HG03196 (cell line): ENCODE results near the gene PRRX2.
"Not testable (repeated sequence)": the region's sequence is repeated elsewhere in the genome, so short reads cannot be mapped to it uniquely, and the experiment has no call there.

Experiments used
- ATAC-seq: cut with Tn5 transposase; IDR thresholded peaks from one replicate; pipeline ENCODE4 v1.9.1; 2021; ENCODE audit not compliant: unreplicated experiment

The PRRX2 gene

GRCh38 chr9:129636343-129636742 is 29.1 kb upstream of the PRRX2 start:
- ATAC-seq, result not testable (repeated sequence)

- ATAC-seq, result no peak
Measured at GRCh38 chr9:129637102-129637501, 28.3 kb upstream of the PRRX2 start.

DNA sequence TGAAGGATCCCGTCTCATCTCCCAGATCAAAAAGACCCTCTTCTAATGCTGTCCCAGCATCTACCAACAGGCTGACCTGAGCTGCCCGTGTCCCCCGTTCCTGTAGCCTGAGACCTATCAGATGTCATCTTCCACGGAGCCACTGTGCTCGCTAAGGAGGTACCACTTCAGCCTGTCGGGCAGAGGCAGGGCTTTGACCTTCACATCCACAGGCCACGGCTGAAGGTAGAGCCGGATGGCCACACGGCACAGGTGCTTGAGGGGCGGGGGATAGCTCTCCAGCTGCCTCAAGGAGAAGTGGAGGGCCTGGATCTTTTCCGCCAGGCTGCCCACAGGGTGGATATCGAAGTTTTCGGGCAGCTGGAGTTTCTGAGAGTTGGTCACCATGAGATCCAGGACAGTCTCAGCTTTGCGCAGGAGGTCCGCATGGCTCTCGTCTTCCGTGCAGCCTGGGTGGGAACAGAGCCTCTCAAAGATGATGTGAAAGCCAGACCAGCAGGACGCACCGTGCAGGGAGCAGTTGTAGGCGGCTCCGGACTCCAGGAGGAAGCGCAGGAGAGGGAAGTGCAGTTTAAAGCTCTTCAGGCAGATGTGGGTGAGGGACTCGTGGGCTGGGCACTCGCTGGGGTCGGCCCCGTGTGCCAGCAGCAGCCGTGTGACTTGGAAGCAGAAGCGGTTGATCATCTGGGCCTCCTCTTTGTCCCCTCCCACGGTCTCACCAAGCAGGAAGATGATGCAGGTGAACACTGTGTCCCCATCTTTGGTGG is 27.6 kb upstream of the PRRX2 start:
- ATAC-seq, result no peak

- ATAC-seq, result no peak
Measured at GRCh38 chr9:129639034-129639630, 26.3 kb upstream of the PRRX2 start.

DNA sequence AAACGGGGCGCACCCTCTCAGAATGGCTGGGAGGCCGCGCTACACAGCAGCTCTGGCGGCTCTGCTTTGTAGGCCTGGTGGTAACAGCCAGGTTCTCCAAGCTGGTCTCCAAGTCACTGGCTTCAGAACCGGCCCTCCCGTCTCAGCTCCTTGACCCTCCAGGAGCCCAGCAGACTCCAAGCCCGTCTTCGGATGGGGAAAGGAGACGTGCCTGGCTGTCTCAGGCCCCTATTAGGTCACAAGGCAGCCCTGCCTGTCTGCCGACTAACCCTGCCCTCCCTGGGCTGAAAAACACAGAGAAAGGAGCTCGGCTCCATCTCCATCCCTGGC is 25.7 kb upstream of the PRRX2 start:
- no peak for ATAC-seq

- ATAC-seq, result no peak
Measured at GRCh38 chr9:129640086-129640870, 25.2 kb upstream of the PRRX2 start.

DNA sequence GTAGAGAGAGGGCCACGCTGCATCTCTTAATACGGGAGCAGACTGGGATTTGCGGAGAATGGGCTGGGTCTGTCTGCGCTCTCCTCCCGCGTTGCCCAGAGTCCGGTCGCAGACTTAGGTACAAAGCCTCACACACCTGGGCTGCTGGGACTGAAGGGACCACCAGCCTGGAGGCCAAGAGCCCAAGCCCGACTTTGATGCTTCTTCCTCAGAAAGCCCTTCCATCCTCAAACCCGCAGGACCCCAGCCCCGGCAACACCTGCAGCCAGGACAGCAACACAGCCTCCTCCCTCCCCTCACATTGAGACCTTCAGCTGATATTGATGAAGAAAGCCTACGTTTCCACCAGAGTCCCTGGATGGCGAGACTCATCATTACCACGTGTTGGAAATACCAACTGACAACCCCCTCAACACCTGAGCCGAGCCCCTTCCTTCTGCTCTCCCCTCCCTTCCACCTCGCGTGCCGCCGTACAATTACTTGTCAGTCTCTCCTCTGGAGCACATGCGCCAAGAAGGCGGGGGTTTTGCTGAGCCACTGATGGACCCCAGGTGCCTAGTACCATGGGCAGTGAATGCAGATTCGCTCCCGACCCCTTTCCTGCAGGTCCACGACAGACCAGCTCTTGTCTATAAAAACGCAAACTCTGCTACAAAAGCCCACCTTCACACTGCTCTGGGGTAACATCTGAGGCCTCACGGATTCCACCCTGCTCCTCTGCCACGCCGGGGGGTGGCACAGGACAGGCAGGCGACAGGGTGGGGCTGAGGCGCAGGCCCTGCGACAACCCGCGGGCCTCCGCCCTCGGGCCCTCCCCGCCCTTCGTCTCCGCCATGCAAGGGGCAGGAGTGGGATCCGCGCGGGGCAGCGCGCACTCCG is 24.3 kb upstream of the PRRX2 start:
- ATAC-seq, result no peak

DNA sequence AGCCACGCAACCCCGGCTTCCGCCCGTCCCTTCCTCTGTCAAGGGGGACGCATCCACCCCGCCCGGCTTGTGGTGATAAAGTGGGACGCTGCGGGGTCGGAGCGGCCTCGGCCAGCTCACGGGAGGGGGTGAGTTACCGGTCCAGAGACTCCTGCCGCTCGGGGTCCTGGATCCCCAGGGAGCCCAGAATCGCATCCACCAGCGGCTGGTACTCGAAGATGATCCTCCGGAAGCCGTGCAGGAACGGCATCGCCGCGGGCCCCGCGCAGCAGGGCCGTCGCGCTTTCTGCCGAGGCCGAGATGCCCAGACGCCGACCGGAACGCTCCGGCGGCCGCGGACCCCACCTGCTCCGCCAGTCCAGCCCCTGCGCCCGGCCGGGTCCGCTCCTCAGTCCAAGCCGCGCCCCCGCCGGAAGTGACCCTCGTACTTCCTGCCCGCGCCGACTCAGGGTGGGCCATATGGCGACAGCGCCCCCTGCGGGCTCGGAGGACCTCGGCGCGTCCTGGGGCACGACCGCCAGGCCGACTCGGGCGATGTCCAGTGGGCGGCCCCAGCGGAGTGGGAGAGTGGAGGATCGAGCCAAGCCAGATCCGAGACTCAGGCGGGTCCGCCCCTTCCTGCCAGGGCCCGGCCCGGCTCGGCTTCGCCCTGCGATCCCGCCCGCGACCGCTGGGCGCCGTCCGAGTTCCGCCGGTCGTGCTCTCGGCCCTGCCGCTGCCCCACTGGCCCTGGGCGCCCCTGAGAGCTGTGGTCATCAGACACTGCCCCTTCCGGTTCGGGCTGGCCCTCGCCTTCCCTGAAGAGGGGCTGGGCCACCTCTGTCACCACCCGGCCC is 23.5 kb upstream of the PRRX2 start, which contains the start of gene ASB6:
Gene ASB6, minus strand, starts transcription at position 402 of the 836 bp plus-strand sequence. Its CDS starts 152 bp downstream, at position 250.
- ATAC-seq, result peak; percentile 87

- ATAC-seq, result no peak
Measured at GRCh38 chr9:129643706-129644105, 21.7 kb upstream of the PRRX2 start.

DNA sequence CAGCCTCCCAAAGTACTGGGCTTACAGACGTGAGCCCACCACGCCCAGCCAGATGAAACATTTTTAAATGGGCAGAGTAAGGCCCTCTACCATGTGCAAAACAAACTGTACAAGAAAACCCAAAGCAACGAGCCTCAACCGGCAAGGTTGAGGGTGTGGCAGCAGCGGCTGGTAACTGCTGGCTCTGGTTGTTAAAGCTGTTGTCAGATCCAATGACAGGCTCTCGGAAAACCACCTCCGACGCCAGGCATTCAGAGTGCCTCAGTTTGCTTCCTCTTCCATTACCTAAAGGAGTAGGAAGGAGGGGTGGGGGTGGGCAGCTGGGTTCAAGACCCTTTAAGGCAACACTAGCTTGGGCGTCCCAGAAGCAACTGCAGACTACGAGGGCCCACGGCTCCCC is 21.1 kb upstream of the PRRX2 start:
- ATAC-seq, result no peak

DNA sequence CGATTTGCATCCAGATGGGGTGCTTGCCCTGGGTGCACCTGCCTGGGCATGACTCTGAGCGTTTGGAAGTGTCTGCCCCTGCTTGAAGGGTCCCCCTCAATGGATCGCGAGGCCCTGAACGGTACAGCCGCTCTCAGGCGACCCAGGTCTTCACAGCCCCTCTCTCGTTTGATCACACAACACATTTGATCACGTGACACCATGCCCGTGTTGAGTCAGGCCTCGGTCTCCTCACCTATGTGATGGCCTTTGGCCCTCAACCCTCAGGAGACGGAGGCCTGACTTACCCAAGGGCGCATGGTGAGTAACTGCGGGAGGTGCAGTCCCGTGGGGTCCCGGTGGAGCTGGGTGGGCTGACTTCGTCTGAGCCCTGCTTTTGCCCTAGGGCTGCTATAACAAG is 20.5 kb upstream of the PRRX2 start:
- ATAC-seq, result no peak

GRCh38 chr9:129646252-129646651 is 19.2 kb upstream of the PRRX2 start:
- ATAC-seq, result no peak

- no peak for ATAC-seq
Measured at GRCh38 chr9:129646654-129647053, 18.8 kb upstream of the PRRX2 start.

- no peak for ATAC-seq
Measured at GRCh38 chr9:129647635-129648034, 17.8 kb upstream of the PRRX2 start.

- no peak for ATAC-seq
Measured at GRCh38 chr9:129648092-129648763, 17.2 kb upstream of the PRRX2 start.

DNA sequence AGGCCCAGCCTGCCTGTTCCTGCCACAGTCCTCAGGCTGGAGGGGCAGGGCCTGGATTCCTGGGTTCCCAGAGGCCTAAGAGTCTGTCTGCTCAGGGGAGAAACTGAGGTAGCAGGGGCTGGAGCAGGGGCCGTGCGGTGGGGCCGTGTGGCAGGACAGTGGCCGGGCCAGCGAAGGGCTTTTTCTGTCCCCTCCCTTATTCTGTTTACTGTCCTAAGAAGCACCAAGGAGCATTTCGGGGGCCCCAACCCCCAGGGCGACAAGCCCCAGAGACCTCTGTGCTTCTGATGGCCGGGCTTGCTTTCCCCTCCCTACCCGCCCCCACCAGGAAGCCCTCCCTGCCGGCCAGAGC is 16.7 kb upstream of the PRRX2 start:
- ATAC-seq, result no peak

DNA sequence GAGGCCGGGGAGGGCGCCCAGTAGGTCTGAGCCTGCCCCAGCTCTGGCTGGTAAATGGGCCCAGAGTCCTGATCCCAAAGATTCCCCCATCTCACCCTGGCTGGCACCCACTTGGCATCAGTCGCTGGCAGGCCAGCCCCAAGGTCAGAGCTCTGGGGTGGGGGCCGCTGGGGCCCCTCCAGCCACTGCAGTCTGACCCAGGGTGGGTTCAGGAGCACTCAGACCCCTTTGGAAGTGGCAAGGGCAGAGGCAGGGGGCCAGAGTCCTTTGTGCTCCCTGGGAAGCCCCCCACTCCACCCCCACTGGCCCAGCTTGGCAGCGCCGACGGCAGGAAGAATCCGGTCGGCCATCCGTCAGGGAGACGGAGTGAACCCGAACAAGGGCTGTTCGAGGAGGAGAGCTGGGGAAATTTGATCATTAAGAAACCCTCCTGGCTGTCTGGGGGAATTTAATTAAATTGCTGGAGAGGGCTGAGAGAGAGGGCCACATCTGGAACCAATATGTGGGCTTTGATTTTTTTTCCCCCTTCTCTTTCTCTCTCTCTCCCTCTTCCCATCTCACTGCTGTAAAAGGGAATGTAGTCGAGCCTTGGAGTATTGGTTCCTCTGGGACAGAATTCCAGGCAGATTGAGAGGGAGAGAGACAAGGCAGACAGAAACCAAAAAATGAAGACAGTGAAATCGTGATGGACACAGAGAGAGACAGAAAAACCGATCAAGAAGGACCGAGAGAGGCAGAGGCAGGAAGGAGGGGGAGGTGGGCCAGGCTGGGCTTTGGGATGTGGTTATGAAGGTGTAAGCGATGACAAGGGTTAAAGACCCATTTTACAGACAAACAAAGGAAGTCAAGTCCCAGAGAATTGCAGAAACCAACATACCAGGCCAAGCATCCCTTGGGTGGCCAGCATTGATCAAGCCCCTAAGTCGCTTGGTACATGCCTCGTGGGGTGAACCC is 15.4 kb upstream of the PRRX2 start:
- ATAC-seq, result no peak

GRCh38 chr9:129650680-129651235 is 14.7 kb upstream of the PRRX2 start:
- no peak for ATAC-seq
